Measurements from ENCODE around the gene CUX1.

DNA sequence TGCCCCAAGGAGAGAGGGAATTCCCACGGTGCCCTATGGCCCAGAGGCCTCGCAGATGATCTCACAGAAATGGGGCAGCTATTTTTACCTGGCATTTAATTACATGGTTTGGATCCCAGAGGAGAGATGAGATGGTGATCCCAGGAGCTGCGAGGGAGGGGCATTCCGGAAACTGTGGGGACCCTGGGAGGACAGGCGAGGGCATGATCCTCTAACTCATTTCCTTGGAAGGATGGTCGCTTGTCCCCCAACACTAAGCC, 478.7 kb downstream of the CUX1 start:
- TF ChIP-seq KLF9 (tag by site-specific recombination; IDR thresholded peaks at IDR 0.05; ENCODE audit: low read depth) (no peak), CTCF (tag by site-specific recombination; IDR thresholded peaks at IDR 0.05) (no peak), ZNF184 (tag by site-specific recombination; IDR thresholded peaks at IDR 0.05) (no peak), ZNF707 (tag by site-specific recombination; IDR thresholded peaks at IDR 0.05) (no peak), KLF1 (tag by site-specific recombination; IDR thresholded peaks at IDR 0.05) (no peak)
- TF ChIP-seq, protein P1, sequence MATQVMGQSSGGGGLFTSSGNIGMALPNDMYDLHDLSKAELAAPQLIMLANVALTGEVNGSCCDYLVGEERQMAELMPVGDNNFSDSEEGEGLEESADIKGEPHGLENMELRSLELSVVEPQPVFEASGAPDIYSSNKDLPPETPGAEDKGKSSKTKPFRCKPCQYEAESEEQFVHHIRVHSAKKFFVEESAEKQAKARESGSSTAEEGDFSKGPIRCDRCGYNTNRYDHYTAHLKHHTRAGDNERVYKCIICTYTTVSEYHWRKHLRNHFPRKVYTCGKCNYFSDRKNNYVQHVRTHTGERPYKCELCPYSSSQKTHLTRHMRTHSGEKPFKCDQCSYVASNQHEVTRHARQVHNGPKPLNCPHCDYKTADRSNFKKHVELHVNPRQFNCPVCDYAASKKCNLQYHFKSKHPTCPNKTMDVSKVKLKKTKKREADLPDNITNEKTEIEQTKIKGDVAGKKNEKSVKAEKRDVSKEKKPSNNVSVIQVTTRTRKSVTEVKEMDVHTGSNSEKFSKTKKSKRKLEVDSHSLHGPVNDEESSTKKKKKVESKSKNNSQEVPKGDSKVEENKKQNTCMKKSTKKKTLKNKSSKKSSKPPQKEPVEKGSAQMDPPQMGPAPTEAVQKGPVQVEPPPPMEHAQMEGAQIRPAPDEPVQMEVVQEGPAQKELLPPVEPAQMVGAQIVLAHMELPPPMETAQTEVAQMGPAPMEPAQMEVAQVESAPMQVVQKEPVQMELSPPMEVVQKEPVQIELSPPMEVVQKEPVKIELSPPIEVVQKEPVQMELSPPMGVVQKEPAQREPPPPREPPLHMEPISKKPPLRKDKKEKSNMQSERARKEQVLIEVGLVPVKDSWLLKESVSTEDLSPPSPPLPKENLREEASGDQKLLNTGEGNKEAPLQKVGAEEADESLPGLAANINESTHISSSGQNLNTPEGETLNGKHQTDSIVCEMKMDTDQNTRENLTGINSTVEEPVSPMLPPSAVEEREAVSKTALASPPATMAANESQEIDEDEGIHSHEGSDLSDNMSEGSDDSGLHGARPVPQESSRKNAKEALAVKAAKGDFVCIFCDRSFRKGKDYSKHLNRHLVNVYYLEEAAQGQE (tag by site-specific recombination; IDR thresholded peaks at IDR 0.05): no peak
- TF ChIP-seq, protein P2, sequence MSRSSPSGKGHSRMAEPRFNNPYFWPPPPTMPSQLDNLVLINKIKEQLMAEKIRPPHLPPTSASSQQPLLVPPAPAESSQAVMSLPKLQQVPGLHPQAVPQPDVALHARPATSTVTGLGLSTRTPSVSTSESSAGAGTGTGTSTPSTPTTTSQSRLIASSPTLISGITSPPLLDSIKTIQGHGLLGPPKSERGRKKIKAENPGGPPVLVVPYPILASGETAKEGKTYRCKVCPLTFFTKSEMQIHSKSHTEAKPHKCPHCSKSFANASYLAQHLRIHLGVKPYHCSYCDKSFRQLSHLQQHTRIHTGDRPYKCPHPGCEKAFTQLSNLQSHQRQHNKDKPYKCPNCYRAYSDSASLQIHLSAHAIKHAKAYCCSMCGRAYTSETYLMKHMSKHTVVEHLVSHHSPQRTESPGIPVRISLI (tag by site-specific recombination; IDR thresholded peaks at IDR 0.05): no peak
- TF ChIP-seq, protein P3, sequence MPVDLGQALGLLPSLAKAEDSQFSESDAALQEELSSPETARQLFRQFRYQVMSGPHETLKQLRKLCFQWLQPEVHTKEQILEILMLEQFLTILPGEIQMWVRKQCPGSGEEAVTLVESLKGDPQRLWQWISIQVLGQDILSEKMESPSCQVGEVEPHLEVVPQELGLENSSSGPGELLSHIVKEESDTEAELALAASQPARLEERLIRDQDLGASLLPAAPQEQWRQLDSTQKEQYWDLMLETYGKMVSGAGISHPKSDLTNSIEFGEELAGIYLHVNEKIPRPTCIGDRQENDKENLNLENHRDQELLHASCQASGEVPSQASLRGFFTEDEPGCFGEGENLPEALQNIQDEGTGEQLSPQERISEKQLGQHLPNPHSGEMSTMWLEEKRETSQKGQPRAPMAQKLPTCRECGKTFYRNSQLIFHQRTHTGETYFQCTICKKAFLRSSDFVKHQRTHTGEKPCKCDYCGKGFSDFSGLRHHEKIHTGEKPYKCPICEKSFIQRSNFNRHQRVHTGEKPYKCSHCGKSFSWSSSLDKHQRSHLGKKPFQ (tag by site-specific recombination; IDR thresholded peaks at IDR 0.05): no peak
